Erythroblast (primary cell): Measurements from ENCODE around the gene DGKI.

Experiments
- GATA1 ChIP-seq: IDR thresholded peaks from 2 replicates; pipeline ENCODE4 v1.6.1; 2011; ENCODE audit warnings: low read depth, mild to moderate bottlenecking, control low read depth, low read length, moderate library complexity
- POLR2A ChIP-seq: IDR thresholded peaks from 2 replicates; pipeline ENCODE4 v1.6.1; 2011; ENCODE audit warnings: mild to moderate bottlenecking, low read length

DNA sequence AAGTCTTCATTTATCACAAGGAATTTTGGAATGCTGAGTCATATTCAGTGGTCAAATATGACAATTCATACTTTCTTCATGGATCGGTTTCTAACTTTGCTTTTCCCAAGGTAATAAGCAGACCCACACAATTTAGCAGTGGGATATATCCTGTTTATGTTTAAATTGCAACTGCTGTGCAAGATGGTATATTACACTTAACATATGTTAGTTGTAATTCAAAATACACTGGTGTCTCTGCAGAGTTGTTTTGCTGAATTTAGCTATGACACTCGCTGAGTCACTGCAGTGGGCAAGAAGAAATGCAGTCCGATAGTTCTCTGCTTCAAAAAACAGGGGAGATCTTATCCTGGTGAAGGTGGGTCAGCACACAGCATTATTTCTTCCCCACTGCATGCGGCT, 308.4 kb downstream of the DGKI start:
- TF ChIP-seq POLR2A (no peak), GATA1 (no peak)
